GM23338 (cell line): Measurements from ENCODE around the gene TRAF2.

Experiments used
- CREB1 ChIP-seq: fragments of 250-450 bp; sonication (Bioruptor Pico); IDR thresholded peaks from 2 replicates; pipeline ENCODE4 v1.5.0; 2020; ENCODE audit warnings: low read depth, mild to moderate bottlenecking, moderate library complexity
- EZH2 ChIP-seq: fragments of 200-600 bp; sonication (generic); IDR thresholded peaks from one replicate; pipeline ENCODE4 v1.8.0; 2017; ENCODE audit warnings: antibody characterized with exemption, mild to moderate bottlenecking, low read depth; ENCODE audit not compliant: unreplicated experiment
- EZH2phosphoT487 ChIP-seq: fragments of 200-600 bp; sonication (generic); IDR thresholded peaks from one replicate; pipeline ENCODE4 v1.8.1; 2018; ENCODE audit warnings: antibody characterized with exemption; ENCODE audit not compliant: unreplicated experiment
- JUNB ChIP-seq: IDR thresholded peaks from one replicate; pipeline ENCODE4 v1.6.1; 2016; ENCODE audit warnings: antibody characterized with exemption; ENCODE audit not compliant: unreplicated experiment
- NANOG ChIP-seq: IDR thresholded peaks from 2 replicates; pipeline ENCODE4 v1.6.1; 2016; ENCODE audit warnings: antibody characterized with exemption, borderline replicate concordance
- POLR2AphosphoS5 ChIP-seq: IDR thresholded peaks from 2 replicates; pipeline ENCODE4 v1.6.1; 2016; ENCODE audit warnings: antibody characterized with exemption, low read depth
- STAT1 ChIP-seq: IDR thresholded peaks from one replicate; pipeline ENCODE4 v1.6.1; 2016; ENCODE audit warnings: antibody characterized with exemption; ENCODE audit not compliant: unreplicated experiment
- ZNF114 ChIP-seq: fragments of 250-450 bp; sonication (Bioruptor Pico); IDR thresholded peaks from 2 replicates; pipeline ENCODE4 v1.5.0; 2020; ENCODE audit warnings: mild to moderate bottlenecking, moderate library complexity
- ZNF331 ChIP-seq: fragments of 250-450 bp; sonication (Bioruptor Pico); IDR thresholded peaks from 2 replicates; pipeline ENCODE4 v1.5.0; 2020; ENCODE audit warnings: low read depth, mild to moderate bottlenecking, moderate library complexity
- TF ChIP-seq, protein P1 (sequence below), 2 experiments: fragments of 200-600 bp in 1 of 2; sonication (generic) in 1 of 2; conservative IDR thresholded peaks; 2 replicates each; pipeline versions ENCODE4 v1.5.1 to v1.6.1; 2016 to 2017; ENCODE audit warnings: antibody characterized with exemption in 2 of 2, low read depth in 2 of 2, mild to moderate bottlenecking in 2 of 2, moderate library complexity in 1 of 2
- TF ChIP-seq, protein P2 (sequence below): IDR thresholded peaks from one replicate; pipeline ENCODE4 v1.6.1; 2018; ENCODE audit warnings: antibody characterized with exemption; ENCODE audit not compliant: unreplicated experiment
- TF ChIP-seq, protein P3 (sequence below): IDR thresholded peaks from 2 replicates; pipeline ENCODE4 v1.6.1; 2016; ENCODE audit warnings: antibody characterized with exemption

DNA sequence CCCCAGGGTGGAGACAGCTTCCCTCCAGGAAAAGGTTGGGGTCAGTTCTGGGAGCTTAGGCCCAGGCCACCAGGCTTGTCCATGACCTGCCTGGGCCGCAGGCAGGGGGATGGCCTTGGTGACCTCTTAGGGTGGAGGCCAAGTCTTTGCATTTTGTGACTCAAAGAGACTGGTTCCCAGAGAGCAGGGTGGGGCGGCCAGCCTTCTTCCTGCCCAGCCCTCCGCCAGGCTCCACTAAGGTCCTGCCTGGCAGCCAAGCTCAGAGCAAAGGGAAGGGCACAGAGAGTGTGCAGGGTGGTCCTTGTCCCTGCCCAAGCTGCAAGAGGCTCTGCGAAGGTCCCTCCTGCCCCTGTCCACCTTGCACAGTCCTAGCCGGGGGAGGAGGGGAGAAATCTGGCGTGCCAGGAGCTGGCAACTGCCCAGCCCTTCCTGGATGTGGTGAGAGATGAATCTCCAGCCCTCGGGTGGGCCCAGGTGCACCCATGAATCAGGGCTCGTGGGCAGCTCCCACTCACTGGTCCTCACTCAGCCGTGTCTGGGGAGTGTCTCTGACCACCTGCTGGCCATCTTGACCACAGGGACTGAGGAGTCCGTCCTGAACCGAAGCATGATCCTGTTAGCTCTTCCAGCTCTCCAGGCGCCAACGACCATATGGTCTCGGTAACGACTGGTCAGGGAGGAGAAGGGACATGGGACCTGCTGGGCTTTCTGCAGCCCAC, 88.7 kb downstream of the TRAF2 start:
- TF ChIP-seq, protein P1, sequence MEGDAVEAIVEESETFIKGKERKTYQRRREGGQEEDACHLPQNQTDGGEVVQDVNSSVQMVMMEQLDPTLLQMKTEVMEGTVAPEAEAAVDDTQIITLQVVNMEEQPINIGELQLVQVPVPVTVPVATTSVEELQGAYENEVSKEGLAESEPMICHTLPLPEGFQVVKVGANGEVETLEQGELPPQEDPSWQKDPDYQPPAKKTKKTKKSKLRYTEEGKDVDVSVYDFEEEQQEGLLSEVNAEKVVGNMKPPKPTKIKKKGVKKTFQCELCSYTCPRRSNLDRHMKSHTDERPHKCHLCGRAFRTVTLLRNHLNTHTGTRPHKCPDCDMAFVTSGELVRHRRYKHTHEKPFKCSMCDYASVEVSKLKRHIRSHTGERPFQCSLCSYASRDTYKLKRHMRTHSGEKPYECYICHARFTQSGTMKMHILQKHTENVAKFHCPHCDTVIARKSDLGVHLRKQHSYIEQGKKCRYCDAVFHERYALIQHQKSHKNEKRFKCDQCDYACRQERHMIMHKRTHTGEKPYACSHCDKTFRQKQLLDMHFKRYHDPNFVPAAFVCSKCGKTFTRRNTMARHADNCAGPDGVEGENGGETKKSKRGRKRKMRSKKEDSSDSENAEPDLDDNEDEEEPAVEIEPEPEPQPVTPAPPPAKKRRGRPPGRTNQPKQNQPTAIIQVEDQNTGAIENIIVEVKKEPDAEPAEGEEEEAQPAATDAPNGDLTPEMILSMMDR (conservative IDR thresholded peaks at IDR 0.05; ENCODE audit: low read depth in 2 of 2): no peak
- TF ChIP-seq EZH2 (no peak), EZH2phosphoT487 (no peak), POLR2AphosphoS5 (no peak), JUNB (no peak), STAT1 (no peak), CREB1 (CRISPR knock-in tag) (no peak), ZNF114 (CRISPR knock-in tag) (no peak), ZNF331 (no peak), NANOG (no peak)
- TF ChIP-seq, protein P2, sequence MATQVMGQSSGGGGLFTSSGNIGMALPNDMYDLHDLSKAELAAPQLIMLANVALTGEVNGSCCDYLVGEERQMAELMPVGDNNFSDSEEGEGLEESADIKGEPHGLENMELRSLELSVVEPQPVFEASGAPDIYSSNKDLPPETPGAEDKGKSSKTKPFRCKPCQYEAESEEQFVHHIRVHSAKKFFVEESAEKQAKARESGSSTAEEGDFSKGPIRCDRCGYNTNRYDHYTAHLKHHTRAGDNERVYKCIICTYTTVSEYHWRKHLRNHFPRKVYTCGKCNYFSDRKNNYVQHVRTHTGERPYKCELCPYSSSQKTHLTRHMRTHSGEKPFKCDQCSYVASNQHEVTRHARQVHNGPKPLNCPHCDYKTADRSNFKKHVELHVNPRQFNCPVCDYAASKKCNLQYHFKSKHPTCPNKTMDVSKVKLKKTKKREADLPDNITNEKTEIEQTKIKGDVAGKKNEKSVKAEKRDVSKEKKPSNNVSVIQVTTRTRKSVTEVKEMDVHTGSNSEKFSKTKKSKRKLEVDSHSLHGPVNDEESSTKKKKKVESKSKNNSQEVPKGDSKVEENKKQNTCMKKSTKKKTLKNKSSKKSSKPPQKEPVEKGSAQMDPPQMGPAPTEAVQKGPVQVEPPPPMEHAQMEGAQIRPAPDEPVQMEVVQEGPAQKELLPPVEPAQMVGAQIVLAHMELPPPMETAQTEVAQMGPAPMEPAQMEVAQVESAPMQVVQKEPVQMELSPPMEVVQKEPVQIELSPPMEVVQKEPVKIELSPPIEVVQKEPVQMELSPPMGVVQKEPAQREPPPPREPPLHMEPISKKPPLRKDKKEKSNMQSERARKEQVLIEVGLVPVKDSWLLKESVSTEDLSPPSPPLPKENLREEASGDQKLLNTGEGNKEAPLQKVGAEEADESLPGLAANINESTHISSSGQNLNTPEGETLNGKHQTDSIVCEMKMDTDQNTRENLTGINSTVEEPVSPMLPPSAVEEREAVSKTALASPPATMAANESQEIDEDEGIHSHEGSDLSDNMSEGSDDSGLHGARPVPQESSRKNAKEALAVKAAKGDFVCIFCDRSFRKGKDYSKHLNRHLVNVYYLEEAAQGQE: no peak
- TF ChIP-seq, protein P3, sequence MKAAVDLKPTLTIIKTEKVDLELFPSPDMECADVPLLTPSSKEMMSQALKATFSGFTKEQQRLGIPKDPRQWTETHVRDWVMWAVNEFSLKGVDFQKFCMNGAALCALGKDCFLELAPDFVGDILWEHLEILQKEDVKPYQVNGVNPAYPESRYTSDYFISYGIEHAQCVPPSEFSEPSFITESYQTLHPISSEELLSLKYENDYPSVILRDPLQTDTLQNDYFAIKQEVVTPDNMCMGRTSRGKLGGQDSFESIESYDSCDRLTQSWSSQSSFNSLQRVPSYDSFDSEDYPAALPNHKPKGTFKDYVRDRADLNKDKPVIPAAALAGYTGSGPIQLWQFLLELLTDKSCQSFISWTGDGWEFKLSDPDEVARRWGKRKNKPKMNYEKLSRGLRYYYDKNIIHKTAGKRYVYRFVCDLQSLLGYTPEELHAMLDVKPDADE: no peak
